Neural cell (in vitro differentiated cells): ENCODE measurements around the gene PTPRD. TPM values are rescaled to one million over a fixed set of nuclear protein-coding genes. Genes with fewer than 3 reads are reported as not detected.

Source experiments
- H2AFZ ChIP-seq: fragments of 200-600, 300-800 bp; sonication (generic), shearing (Covaris generic); 2 replicates; pipeline ENCODE4 v1.6.0; 2014; ENCODE audit warnings: low read depth, mild to moderate bottlenecking, antibody characterized with exemption, low read length, moderate library complexity
- H3F3A ChIP-seq: fragments of 200-600 bp; shearing (Covaris generic); 2 replicates; pipeline ENCODE4 v1.6.1; 2016; ENCODE audit warnings: mild to moderate bottlenecking, moderate library complexity, mixed read lengths, antibody characterized with exemption, low read length; ENCODE audit not compliant: insufficient read depth, poor library complexity, severe bottlenecking
- H3K27ac ChIP-seq: fragments of 200-600, 300-800 bp; sonication (generic), shearing (Covaris generic); 2 replicates; pipeline ENCODE4 v1.5.1; 2014; ENCODE audit warnings: mild to moderate bottlenecking, low read length, moderate library complexity
- H3K27me3 ChIP-seq: fragments of 300-800, 200-600 bp; sonication (generic), shearing (Covaris generic); 2 replicates; pipeline ENCODE4 v1.6.0; 2014; ENCODE audit warnings: mild to moderate bottlenecking, low read depth, low read length, moderate library complexity; ENCODE audit not compliant: insufficient read depth
- H3K36me3 ChIP-seq: fragments of 300-800, 200-600 bp; sonication (generic), shearing (Covaris generic); 2 replicates; pipeline ENCODE4 v1.5.1; 2014; ENCODE audit warnings: mild to moderate bottlenecking, antibody characterized with exemption, low read length, moderate library complexity; ENCODE audit not compliant: insufficient read depth
- H3K4me2 ChIP-seq: fragments of 300-800, 200-600 bp; sonication (generic), shearing (Covaris generic); 2 replicates; pipeline ENCODE4 v1.6.0; 2014; ENCODE audit warnings: mild to moderate bottlenecking, low read length
- H3K4me3 ChIP-seq: fragments of 300-800, 200-600 bp; sonication (generic), shearing (Covaris generic); 2 replicates; pipeline ENCODE4 v1.5.1; 2014; ENCODE audit warnings: mild to moderate bottlenecking, low read length, moderate library complexity
- H3K79me2 ChIP-seq: fragments of 200-600 bp; shearing (Covaris generic); replicated peaks from 2 replicates; pipeline ENCODE4 v1.6.0; 2014; ENCODE audit warnings: mild to moderate bottlenecking, low read length, moderate library complexity; ENCODE audit not compliant: insufficient read depth
- H3K9ac ChIP-seq: fragments of 300-800, 200-600 bp; sonication (generic), shearing (Covaris generic); 2 replicates; pipeline ENCODE4 v1.6.1; 2016; ENCODE audit warnings: mild to moderate bottlenecking, low read length, mixed read lengths
- H3K9me2 ChIP-seq: fragments of 200-600 bp; shearing (Covaris generic); 2 replicates; pipeline ENCODE4 v1.6.1; 2016; ENCODE audit warnings: mild to moderate bottlenecking, low read length, mixed read lengths; ENCODE audit not compliant: insufficient read depth
- H3K9me3 ChIP-seq: fragments of 200-600, 300-800 bp; sonication (generic), shearing (Covaris generic); 2 replicates; pipeline ENCODE4 v1.6.1; 2016; ENCODE audit warnings: mild to moderate bottlenecking, mixed run types, low read length, moderate library complexity, mixed read lengths
- H4K20me1 ChIP-seq: fragments of 200-600 bp; shearing (Covaris generic); 2 replicates; pipeline ENCODE4 v1.6.1; 2016; ENCODE audit warnings: mild to moderate bottlenecking, mixed run types; ENCODE audit not compliant: insufficient read depth
- CTCF ChIP-seq: fragments of 450-650 bp; IDR thresholded peaks from 2 replicates; pipeline ENCODE4 v1.5.1; 2014; ENCODE audit warnings: antibody characterized with exemption, mild to moderate bottlenecking, moderate library complexity; ENCODE audit not compliant: poor library complexity, severe bottlenecking
- EP300 ChIP-seq: fragments of 450-650 bp; conservative IDR thresholded peaks from 2 replicates; pipeline ENCODE4 v1.6.1; 2014; ENCODE audit warnings: antibody characterized with exemption, mild to moderate bottlenecking, moderate library complexity; ENCODE audit not compliant: poor library complexity, severe bottlenecking
- EZH2 ChIP-seq: fragments of 200-600, 300-800 bp; shearing (Covaris generic), sonication (generic); IDR thresholded peaks from 2 replicates; pipeline ENCODE4 v1.6.1; 2014; ENCODE audit warnings: antibody characterized with exemption, low read length, borderline replicate concordance, mild to moderate bottlenecking; ENCODE audit not compliant: insufficient read depth, poor library complexity, severe bottlenecking
- MXI1 ChIP-seq: fragments of 450-650 bp; conservative IDR thresholded peaks from 2 replicates; pipeline ENCODE4 v1.6.1; 2014; ENCODE audit warnings: antibody characterized with exemption, mild to moderate bottlenecking; ENCODE audit not compliant: poor library complexity, severe bottlenecking
- POLR2AphosphoS5 ChIP-seq: IDR thresholded peaks from 2 replicates; pipeline ENCODE4 v1.6.1; 2012
- RAD21 ChIP-seq: fragments of 450-650 bp; conservative IDR thresholded peaks from 2 replicates; pipeline ENCODE4 v1.6.1; 2014; ENCODE audit warnings: antibody characterized with exemption, mild to moderate bottlenecking, moderate library complexity
- SMC3 ChIP-seq: fragments of 450-650 bp; conservative IDR thresholded peaks from 2 replicates; pipeline ENCODE4 v1.6.1; 2014; ENCODE audit warnings: antibody characterized with exemption, mild to moderate bottlenecking, moderate library complexity; ENCODE audit not compliant: poor library complexity
- TAF1 ChIP-seq: IDR thresholded peaks from 2 replicates; pipeline ENCODE4 v1.6.1; 2012; ENCODE audit warnings: low read depth
- polyA plus RNA-seq: library from polyadenylated mRNA; depleted of rRNA; stranded (reverse); fragments of >200 nt; gene quantifications from 2 replicates; pipeline ENCODE4 v1.2.3, GENCODE V29; 2014
- TF ChIP-seq, protein P1 (sequence below): IDR thresholded peaks from 2 replicates; pipeline ENCODE4 v1.6.1; 2012; ENCODE audit warnings: borderline replicate concordance

Gene PTPRD
- polyA plus RNA-seq, 1 donor from 2014 or later, result 143 TPM

DNA sequence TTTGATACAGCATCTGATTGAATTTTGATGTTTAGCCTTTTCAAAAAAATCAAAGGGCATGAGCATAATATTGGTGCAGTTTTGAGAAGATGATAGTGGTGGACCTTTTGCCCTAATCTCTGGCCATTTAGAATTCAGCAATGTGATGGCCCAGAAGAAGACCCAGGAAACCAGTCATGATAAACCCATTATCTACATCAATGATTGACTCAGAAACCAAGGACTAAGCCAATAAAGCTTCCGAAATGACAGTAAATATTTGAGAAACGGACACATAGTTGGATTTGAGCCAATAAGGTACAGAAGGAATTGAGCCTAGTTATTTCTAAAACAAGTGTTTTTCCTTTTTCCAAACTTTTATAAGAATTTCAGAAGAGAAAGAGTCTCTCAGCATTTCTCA is 1654.4 kb downstream of the PTPRD start:
- Histone ChIP-seq H3K36me3 (no peaks in the 10 kb centered on the region), H3K27me3 (no peaks in the 10 kb centered on the region), H3K4me3 (no peak overlapping the region), H3F3A (no peaks in the 10 kb centered on the region), H2AFZ (no peak overlapping the region), H3K9me2 (no peaks in the 10 kb centered on the region), H3K79me2 (no peaks in the 10 kb centered on the region), H3K9ac (no peak overlapping the region), H3K9me3 (no peaks in the 10 kb centered on the region), H4K20me1 (no peaks in the 10 kb centered on the region), H3K4me2 (no peak overlapping the region), H3K27ac (no peak overlapping the region)
- no peak for TF ChIP-seq SMC3
- TF ChIP-seq CTCF, result no peak
- no peak for TF ChIP-seq POLR2AphosphoS5
- TF ChIP-seq MXI1, result no peak

DNA sequence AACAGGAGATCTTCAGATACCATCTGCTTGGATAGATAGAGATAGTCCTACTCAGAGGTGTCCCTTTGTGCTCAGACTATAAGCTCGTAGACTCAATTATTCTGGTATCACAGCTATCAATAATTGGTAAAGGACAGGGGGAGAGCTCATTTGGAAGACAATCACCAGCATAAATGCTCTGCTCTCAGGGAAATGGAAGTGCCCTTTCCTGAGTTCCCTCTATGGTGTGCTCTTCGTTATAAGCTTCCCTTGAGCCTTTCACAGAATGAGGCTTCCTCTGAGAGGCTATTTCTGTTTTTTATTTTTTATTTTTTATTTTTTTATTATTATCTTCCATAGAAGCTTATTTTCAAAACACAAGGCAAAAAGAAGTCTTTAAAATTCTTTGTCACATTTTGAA is 1657.5 kb downstream of the PTPRD start:
- no peaks in the 10 kb centered on the region for H4K20me1 ChIP-seq
- H3K9me3 ChIP-seq, result no peaks in the 10 kb centered on the region
- no peaks in the 10 kb centered on the region for H3K79me2 ChIP-seq
- H3K27ac ChIP-seq, result no peak overlapping the region
- H3K9me2 ChIP-seq, result no peaks in the 10 kb centered on the region
- no peaks in the 10 kb centered on the region for H3K27me3 ChIP-seq
- no peak overlapping the region for H3K9ac ChIP-seq
- H2AFZ ChIP-seq, result no peak overlapping the region
- no peaks in the 10 kb centered on the region for H3F3A ChIP-seq
- no peak overlapping the region for H3K4me3 ChIP-seq
- H3K36me3 ChIP-seq, result no peaks in the 10 kb centered on the region
- H3K4me2 ChIP-seq, result no peak overlapping the region
- TF ChIP-seq, protein P1, sequence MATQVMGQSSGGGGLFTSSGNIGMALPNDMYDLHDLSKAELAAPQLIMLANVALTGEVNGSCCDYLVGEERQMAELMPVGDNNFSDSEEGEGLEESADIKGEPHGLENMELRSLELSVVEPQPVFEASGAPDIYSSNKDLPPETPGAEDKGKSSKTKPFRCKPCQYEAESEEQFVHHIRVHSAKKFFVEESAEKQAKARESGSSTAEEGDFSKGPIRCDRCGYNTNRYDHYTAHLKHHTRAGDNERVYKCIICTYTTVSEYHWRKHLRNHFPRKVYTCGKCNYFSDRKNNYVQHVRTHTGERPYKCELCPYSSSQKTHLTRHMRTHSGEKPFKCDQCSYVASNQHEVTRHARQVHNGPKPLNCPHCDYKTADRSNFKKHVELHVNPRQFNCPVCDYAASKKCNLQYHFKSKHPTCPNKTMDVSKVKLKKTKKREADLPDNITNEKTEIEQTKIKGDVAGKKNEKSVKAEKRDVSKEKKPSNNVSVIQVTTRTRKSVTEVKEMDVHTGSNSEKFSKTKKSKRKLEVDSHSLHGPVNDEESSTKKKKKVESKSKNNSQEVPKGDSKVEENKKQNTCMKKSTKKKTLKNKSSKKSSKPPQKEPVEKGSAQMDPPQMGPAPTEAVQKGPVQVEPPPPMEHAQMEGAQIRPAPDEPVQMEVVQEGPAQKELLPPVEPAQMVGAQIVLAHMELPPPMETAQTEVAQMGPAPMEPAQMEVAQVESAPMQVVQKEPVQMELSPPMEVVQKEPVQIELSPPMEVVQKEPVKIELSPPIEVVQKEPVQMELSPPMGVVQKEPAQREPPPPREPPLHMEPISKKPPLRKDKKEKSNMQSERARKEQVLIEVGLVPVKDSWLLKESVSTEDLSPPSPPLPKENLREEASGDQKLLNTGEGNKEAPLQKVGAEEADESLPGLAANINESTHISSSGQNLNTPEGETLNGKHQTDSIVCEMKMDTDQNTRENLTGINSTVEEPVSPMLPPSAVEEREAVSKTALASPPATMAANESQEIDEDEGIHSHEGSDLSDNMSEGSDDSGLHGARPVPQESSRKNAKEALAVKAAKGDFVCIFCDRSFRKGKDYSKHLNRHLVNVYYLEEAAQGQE, result no peak
- TF ChIP-seq EZH2 (no peak), POLR2AphosphoS5 (no peak), MXI1 (no peak), TAF1 (no peak), RAD21 (no peak), SMC3 (no peak), CTCF (no peak), EP300 (no peak)
